Measurements from ENCODE around the gene SELENOW.

Gene SELENOW

DNA sequence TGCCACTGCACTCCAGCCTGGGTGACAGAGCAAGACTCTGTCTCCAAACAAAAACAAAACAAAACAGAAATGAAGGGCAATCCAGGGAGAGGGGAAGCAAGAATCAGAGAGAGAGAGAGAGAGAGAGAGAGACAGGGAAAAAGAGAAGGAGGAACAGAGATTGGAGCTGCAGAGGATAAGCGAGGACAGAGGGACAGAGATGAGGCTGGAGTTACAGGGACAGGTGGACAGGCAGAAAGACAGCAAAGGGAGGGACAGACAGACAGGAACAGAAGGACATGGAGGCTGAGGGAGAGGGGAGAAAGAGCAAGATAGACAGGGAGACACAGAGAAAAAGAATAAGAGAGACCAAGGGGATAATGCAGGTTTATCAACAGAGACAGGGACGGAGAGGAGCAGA is 41.9 kb downstream of the SELENOW start:
- DNase-seq (ENCODE audit: low read depth in 2 of 2) = no peak

DNA sequence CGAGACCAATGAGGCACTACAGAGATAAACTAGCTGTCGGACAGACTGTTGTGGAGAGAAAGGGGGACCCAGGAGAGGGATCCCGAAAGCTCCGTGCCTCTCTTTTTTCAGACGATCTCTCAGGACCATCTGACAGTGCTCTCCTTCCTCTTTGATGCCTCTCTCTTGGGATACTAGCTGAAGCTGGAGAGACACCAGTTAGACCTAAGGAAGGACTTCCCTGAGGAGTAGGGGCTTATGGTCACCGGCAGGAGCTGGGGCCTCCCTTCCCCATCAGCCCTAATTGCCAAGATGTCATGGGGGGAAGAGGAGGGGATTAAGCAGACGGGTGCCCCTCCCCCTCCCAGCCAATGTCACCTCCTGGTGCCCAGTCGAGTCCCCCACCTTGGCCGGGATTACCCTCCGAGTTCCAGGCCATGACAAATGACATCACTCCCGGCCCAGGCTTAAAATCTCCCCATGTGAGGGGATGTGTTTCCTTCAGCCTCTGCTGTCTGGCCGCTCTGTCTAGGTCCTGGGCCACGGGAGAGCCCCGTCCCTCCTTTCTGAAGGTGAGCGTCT is 43.0 kb downstream of the SELENOW start, which contains the start of gene CRX:
CRX (plus strand) TSS at position 478 of the 561 bp plus-strand sequence. CDS start 12,507 bp downstream, outside the sequence.
- no peak for DNase-seq (ENCODE audit: low read depth in 2 of 2)

DNA sequence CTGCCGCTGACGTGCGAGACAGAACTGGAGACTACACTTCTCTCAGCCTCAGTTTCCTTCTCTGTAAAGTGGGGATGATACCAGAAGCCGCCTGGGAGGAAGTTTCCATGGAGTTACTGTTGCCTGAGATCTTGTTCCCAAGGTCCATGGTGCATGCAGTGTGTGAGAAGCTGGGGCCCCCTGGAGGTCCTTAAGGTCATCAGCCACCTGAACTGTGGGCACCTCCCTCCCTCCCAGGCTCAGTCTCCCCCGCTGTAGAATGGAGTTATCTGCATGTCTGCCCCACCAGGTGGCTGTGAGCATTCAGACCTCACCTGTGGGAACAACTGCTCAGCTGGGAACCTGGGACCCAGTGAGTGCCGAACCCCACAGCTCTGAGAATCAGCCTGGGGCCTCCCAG is 45.9 kb downstream of the SELENOW start:
- no peak for DNase-seq (ENCODE audit: low read depth in 2 of 2)

DNA sequence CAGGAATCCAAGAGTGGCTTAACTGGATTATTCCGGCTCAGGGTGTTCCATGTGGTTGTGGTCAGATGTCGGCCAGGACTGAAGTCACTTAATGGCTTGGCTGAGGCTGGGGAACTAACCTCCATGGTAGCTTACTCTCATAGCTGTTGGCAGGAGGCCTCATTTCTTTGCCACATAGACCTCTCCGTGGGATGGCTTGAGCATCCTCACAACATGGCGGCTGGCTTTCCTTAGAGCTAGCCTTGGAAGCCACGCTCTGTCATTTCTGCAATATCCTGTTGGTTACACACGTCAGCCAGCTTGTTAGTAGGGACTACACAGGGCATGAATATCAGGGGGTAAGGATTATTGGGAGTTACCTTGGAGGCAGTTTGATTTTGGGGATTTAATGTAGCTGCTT is 48.3 kb downstream of the SELENOW start:
- no peak for DNase-seq (ENCODE audit: low read depth in 2 of 2)

DNA sequence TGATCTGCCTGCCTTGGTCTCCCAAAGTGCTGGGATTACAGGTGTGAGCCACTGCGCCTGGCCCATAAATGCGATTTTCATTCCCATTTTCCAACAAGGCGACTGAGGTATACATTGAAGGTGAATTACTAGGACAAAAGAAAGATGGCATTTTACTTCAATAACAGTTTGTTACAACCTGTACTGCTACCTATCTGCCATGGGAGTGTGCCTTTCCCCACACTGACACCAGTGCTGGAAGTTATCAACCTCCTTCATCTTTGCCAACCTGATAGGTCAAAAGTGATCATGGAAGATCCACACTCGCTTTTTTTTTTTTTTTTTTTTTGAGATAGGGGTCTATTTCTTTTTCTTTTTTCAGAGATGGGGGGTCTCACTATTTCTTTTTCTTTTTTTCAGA is 54.2 kb downstream of the SELENOW start:
- DNase-seq (ENCODE audit: low read depth in 2 of 2) = no peak
